SK-N-SH treated with all-trans-retinoic acid at 6 μM for 48 hours (cell line): ENCODE measurements around the gene DTNBP1.
A peak's percentile ranks its signal among the peaks of the same experiment; 100 is the strongest.

Experiments
- ATAC-seq: fragments of 200-7000 bp; cut with Tn5 transposase; 3 replicates; pipeline ENCODE4 v1.9.1; 2020; ENCODE audit warnings: mild to moderate bottlenecking, moderate library complexity
- ARNTL ChIP-seq: fragments of 450-650 bp; formaldehyde crosslinking; IDR thresholded peaks from 2 replicates; pipeline ENCODE4 v1.5.0; 2020; ENCODE audit warnings: low read depth, mild to moderate bottlenecking, moderate library complexity, borderline replicate concordance
- BACH2 ChIP-seq: fragments of 250-450 bp; sonication (Bioruptor Pico); IDR thresholded peaks from 2 replicates; pipeline ENCODE4 v1.9.0; 2021; ENCODE audit warnings: mild to moderate bottlenecking, borderline replicate concordance
- CREB5 ChIP-seq: fragments of 250-450 bp; sonication (Bioruptor Pico); IDR thresholded peaks from 2 replicates; pipeline ENCODE4 v1.5.1; 2020; ENCODE audit warnings: low read depth, mild to moderate bottlenecking, moderate library complexity
- CSDC2 ChIP-seq: fragments of 250-450 bp; sonication (Bioruptor Pico); IDR thresholded peaks from 2 replicates; pipeline ENCODE4 v1.5.0; 2020; ENCODE audit warnings: mild to moderate bottlenecking, moderate library complexity
- CSRNP3 ChIP-seq: fragments of 250-450 bp; sonication (Bioruptor Pico); IDR thresholded peaks from 2 replicates; pipeline ENCODE4 v1.5.1; 2021; ENCODE audit warnings: mild to moderate bottlenecking, moderate library complexity
- ESRRG ChIP-seq: fragments of 250-450 bp; sonication (Bioruptor Pico); IDR thresholded peaks from 2 replicates; pipeline ENCODE4 v1.6.1; 2021; ENCODE audit warnings: mild to moderate bottlenecking
- GLIS3 ChIP-seq: fragments of 250-450 bp; sonication (Bioruptor Pico); IDR thresholded peaks from 2 replicates; pipeline ENCODE4 v1.5.0; 2020; ENCODE audit warnings: mild to moderate bottlenecking, moderate library complexity
- ISL1 ChIP-seq: fragments of 250-450 bp; sonication (Bioruptor Pico); IDR thresholded peaks from 2 replicates; pipeline ENCODE4 v2.1.2; 2022; ENCODE audit warnings: mild to moderate bottlenecking, moderate library complexity
- OSR1 ChIP-seq: fragments of 250-450 bp; sonication (Bioruptor Pico); IDR thresholded peaks from 2 replicates; pipeline ENCODE4 v1.8.0; 2022; ENCODE audit warnings: moderate library complexity, mild to moderate bottlenecking, inconsistent platforms
- PATZ1 ChIP-seq: fragments of 250-450 bp; sonication (Bioruptor Pico); IDR thresholded peaks from 2 replicates; pipeline ENCODE4 v1.8.0; 2020; ENCODE audit warnings: mild to moderate bottlenecking, moderate library complexity, borderline replicate concordance
- PPARA ChIP-seq: fragments of 250-450 bp; sonication (Bioruptor Pico); IDR thresholded peaks from 2 replicates; pipeline ENCODE4 v1.5.0; 2020; ENCODE audit warnings: mild to moderate bottlenecking, borderline replicate concordance
- SNAI2 ChIP-seq: fragments of 250-450 bp; sonication (Bioruptor Pico); IDR thresholded peaks from 2 replicates; pipeline ENCODE4 v1.5.0; 2020; ENCODE audit warnings: mild to moderate bottlenecking, moderate library complexity
- TCF4 ChIP-seq: fragments of 250-450 bp; sonication (Bioruptor Pico); IDR thresholded peaks from 2 replicates; pipeline ENCODE4 v1.8.0; 2021; ENCODE audit warnings: mild to moderate bottlenecking, moderate library complexity, borderline replicate concordance
- TOX ChIP-seq: fragments of 250-450 bp; sonication (Bioruptor Pico); IDR thresholded peaks from 2 replicates; pipeline ENCODE4 v1.8.0; 2021; ENCODE audit warnings: mild to moderate bottlenecking, moderate library complexity, borderline replicate concordance
- TSHZ2 ChIP-seq: fragments of 250-450 bp; sonication (Bioruptor Pico); IDR thresholded peaks from 2 replicates; pipeline ENCODE4 v1.5.0; 2020; ENCODE audit warnings: mild to moderate bottlenecking, moderate library complexity
- ZC3H10 ChIP-seq: fragments of 250-450 bp; sonication (Bioruptor Pico); IDR thresholded peaks from 2 replicates; pipeline ENCODE4 v1.5.1; 2021; ENCODE audit warnings: mild to moderate bottlenecking, moderate library complexity
- ZFP3 ChIP-seq: fragments of 250-450 bp; sonication (Bioruptor Pico); IDR thresholded peaks from 2 replicates; pipeline ENCODE4 v1.5.0; 2020; ENCODE audit warnings: mild to moderate bottlenecking, moderate library complexity
- ZFP30 ChIP-seq: fragments of 450-650 bp; formaldehyde crosslinking; IDR thresholded peaks from 2 replicates; pipeline ENCODE4 v1.5.0; 2022; ENCODE audit warnings: mild to moderate bottlenecking, moderate library complexity
- ZNF565 ChIP-seq: fragments of 450-650 bp; formaldehyde crosslinking; conservative IDR thresholded peaks from 2 replicates; pipeline ENCODE4 v1.5.0; 2020; ENCODE audit warnings: low read depth, mild to moderate bottlenecking, moderate library complexity
- ZNF8 ChIP-seq: fragments of 450-650 bp; formaldehyde crosslinking; IDR thresholded peaks from 2 replicates; pipeline ENCODE4 v1.5.0; 2020; ENCODE audit warnings: mild to moderate bottlenecking, moderate library complexity

Gene DTNBP1

GRCh38 chr6:15663130-15663871 is 473 bp upstream of the DTNBP1 start:
- TF ChIP-seq CSRNP3 (CRISPR knock-in tag): no peak
- TF ChIP-seq ARNTL (CRISPR knock-in tag): no peak
- no peak for TF ChIP-seq OSR1 (CRISPR knock-in tag)
- TF ChIP-seq ZFP30: no peak
- TF ChIP-seq ISL1 (CRISPR knock-in tag): no peak
- TF ChIP-seq ZC3H10 (CRISPR knock-in tag): no peak
- no peak for TF ChIP-seq ZNF565 (CRISPR knock-in tag)
- no peak for TF ChIP-seq PATZ1 (CRISPR knock-in tag)
- no peak for TF ChIP-seq TOX (CRISPR knock-in tag)
- TF ChIP-seq ZFP3: no peak
- TF ChIP-seq SNAI2 (CRISPR knock-in tag): no peak
- TF ChIP-seq ESRRG (CRISPR knock-in tag): no peak
- no peak for TF ChIP-seq CSDC2 (CRISPR knock-in tag)
- no peak for TF ChIP-seq BACH2 (CRISPR knock-in tag)
- no peak for TF ChIP-seq TSHZ2 (CRISPR knock-in tag)
- no peak for TF ChIP-seq ZNF8 (CRISPR knock-in tag)
- no peak for TF ChIP-seq PPARA (CRISPR knock-in tag)
- no peak for TF ChIP-seq TCF4
- no peak for ATAC-seq

- TF ChIP-seq CSDC2 (CRISPR knock-in tag): no peak
- TF ChIP-seq SNAI2 (CRISPR knock-in tag): no peak
- TF ChIP-seq BACH2 (CRISPR knock-in tag): no peak
- no peak for TF ChIP-seq ZNF8 (CRISPR knock-in tag)
- no peak for TF ChIP-seq CREB5
- peak; percentile 74 for ATAC-seq
Measured at GRCh38 chr6:15661853-15662325, 939 bp downstream of the DTNBP1 start.

GRCh38 chr6:15659181-15659580 is 3.6 kb downstream of the DTNBP1 start:
- ATAC-seq: no peak
- TF ChIP-seq CREB5: no peak
- TF ChIP-seq ZFP30: no peak
- no peak for TF ChIP-seq TOX (CRISPR knock-in tag)
- no peak for TF ChIP-seq OSR1 (CRISPR knock-in tag)
- no peak for TF ChIP-seq ZNF565 (CRISPR knock-in tag)
- TF ChIP-seq TCF4: no peak
- no peak for TF ChIP-seq GLIS3
- TF ChIP-seq CSRNP3 (CRISPR knock-in tag): no peak
- TF ChIP-seq PATZ1 (CRISPR knock-in tag): no peak
- no peak for TF ChIP-seq ISL1 (CRISPR knock-in tag)
- no peak for TF ChIP-seq TSHZ2 (CRISPR knock-in tag)
- TF ChIP-seq PPARA (CRISPR knock-in tag): no peak
- TF ChIP-seq BACH2 (CRISPR knock-in tag): no peak
